ENCODE data around the gene TRIM28. TPM values are rescaled to one million over a fixed set of nuclear protein-coding genes. Genes with fewer than 3 reads are reported as not detected.

The TRIM28 gene
- total RNA-seq, 1 experiment from 2014 or later = 1,221 TPM

- no peak for TF ChIP-seq ZNF512 (CRISPR knock-in tag; IDR thresholded peaks at IDR 0.05; ENCODE audit: borderline replicate concordance)
- no peak for TF ChIP-seq NFE2L1 (CRISPR knock-in tag; IDR thresholded peaks at IDR 0.05)
- TF ChIP-seq ATF3 (CRISPR knock-in tag; conservative IDR thresholded peaks at IDR 0.05) = no peak
- no peak for TF ChIP-seq FOXJ3 (CRISPR knock-in tag; IDR thresholded peaks at IDR 0.05; ENCODE audit: borderline replicate concordance)
- TF ChIP-seq, protein P1, sequence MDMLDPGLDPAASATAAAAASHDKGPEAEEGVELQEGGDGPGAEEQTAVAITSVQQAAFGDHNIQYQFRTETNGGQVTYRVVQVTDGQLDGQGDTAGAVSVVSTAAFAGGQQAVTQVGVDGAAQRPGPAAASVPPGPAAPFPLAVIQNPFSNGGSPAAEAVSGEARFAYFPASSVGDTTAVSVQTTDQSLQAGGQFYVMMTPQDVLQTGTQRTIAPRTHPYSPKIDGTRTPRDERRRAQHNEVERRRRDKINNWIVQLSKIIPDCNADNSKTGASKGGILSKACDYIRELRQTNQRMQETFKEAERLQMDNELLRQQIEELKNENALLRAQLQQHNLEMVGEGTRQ (CRISPR knock-in tag; IDR thresholded peaks at IDR 0.05) = no peak
- TF ChIP-seq ZNF263 (CRISPR knock-in tag; IDR thresholded peaks at IDR 0.05; ENCODE audit: low read depth) = no peak
- no peak for TF ChIP-seq GRHL2 (CRISPR knock-in tag; IDR thresholded peaks at IDR 0.05; ENCODE audit: insufficient replicate concordance, severe bottlenecking)
- TF ChIP-seq HMGA2 (CRISPR knock-in tag; IDR thresholded peaks at IDR 0.05) = no peak
Observed at GRCh38 chr19:58522709-58523108, 21.2 kb upstream of the TRIM28 start (continued).

DNA sequence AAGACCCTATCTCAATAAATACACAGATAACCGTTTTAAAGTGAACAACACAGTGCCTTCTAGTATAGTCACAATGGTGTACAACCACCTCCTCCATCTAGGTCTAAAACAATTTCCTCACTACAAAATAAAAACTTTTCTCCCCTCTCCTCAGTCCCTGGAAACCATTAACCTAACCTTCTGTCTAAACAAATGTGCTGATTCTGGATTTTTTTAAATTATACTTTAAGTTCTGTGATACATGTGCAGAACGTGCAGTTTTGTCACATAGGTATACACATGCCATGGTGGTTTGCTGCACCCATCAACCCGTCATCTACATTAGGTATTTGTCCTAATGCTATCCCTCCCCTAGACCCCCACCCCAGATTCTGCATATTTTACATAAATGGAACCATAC lies 14.5 kb upstream of the TRIM28 start:
- Mint-ChIP-seq H3K27ac (no peak overlapping the region), H3K4me1 (peaks cover 7% of the 10 kb centered on the region), H3K36me3 (no peaks in the 10 kb centered on the region), H3K9me3 (no peaks in the 10 kb centered on the region), H3K27me3 (ENCODE audit: low read depth) (peaks cover 62% of the 10 kb centered on the region), H3K4me3 (no peak overlapping the region)
- ChIA-PET POLR2A (interaction anchor here (0.9 kb wide), 1 partner anchor 9 kb away, joined by 4 read pairs; no protein-coding TSS in a partner anchor), CTCF (interaction anchor here (2.1 to 3.0 kb wide), 2 partner anchors 10 to 15 kb away, joined by 7 to 8 read pairs; partner anchors contain the start of gene ZBTB45)
- DNase-seq (ENCODE audit: low spot score) = no peak
- ATAC-seq = no peak
- no peak for TF ChIP-seq CBFB (CRISPR knock-in tag; IDR thresholded peaks at IDR 0.05; ENCODE audit: low read depth)
- TF ChIP-seq FOXK1 (CRISPR knock-in tag; IDR thresholded peaks at IDR 0.05) = no peak
- TF ChIP-seq, protein P2, sequence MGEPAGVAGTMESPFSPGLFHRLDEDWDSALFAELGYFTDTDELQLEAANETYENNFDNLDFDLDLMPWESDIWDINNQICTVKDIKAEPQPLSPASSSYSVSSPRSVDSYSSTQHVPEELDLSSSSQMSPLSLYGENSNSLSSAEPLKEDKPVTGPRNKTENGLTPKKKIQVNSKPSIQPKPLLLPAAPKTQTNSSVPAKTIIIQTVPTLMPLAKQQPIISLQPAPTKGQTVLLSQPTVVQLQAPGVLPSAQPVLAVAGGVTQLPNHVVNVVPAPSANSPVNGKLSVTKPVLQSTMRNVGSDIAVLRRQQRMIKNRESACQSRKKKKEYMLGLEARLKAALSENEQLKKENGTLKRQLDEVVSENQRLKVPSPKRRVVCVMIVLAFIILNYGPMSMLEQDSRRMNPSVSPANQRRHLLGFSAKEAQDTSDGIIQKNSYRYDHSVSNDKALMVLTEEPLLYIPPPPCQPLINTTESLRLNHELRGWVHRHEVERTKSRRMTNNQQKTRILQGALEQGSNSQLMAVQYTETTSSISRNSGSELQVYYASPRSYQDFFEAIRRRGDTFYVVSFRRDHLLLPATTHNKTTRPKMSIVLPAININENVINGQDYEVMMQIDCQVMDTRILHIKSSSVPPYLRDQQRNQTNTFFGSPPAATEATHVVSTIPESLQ (CRISPR knock-in tag; IDR thresholded peaks at IDR 0.05) = no peak
- no peak for TF ChIP-seq NFE2L1 (CRISPR knock-in tag; IDR thresholded peaks at IDR 0.05)
- no peak for TF ChIP-seq GRHL2 (CRISPR knock-in tag; IDR thresholded peaks at IDR 0.05; ENCODE audit: insufficient replicate concordance, severe bottlenecking)
- no peak for TF ChIP-seq JAZF1 (CRISPR knock-in tag; IDR thresholded peaks at IDR 0.05)
- no peak for TF ChIP-seq E2F1 (CRISPR knock-in tag; IDR thresholded peaks at IDR 0.05)

- no peak for TF ChIP-seq NR3C1 (CRISPR knock-in tag; conservative IDR thresholded peaks at IDR 0.05; ENCODE audit: low read depth)
- TF ChIP-seq GABPB1 (CRISPR knock-in tag; IDR thresholded peaks at IDR 0.05) = no peak
- TF ChIP-seq ERG (CRISPR knock-in tag; IDR thresholded peaks at IDR 0.05) = no peak
- no peak for TF ChIP-seq NFE2L1 (CRISPR knock-in tag; IDR thresholded peaks at IDR 0.05)
- no peak for TF ChIP-seq TP53 (CRISPR knock-in tag; IDR thresholded peaks at IDR 0.05)
- no peak for TF ChIP-seq IRF2 (CRISPR knock-in tag; IDR thresholded peaks at IDR 0.05; ENCODE audit: borderline replicate concordance, low read depth)
- no peak for TF ChIP-seq ZNF423 (CRISPR knock-in tag; IDR thresholded peaks at IDR 0.05)
- TF ChIP-seq MXD4 (CRISPR knock-in tag; IDR thresholded peaks at IDR 0.05; ENCODE audit: borderline replicate concordance) = no peak
- no peak for TF ChIP-seq ESRRA (CRISPR knock-in tag; IDR thresholded peaks at IDR 0.05; ENCODE audit: borderline replicate concordance)
- no peaks in the 10 kb centered on the region for H3K4me1 Mint-ChIP-seq
- ChIA-PET CTCF (interaction anchor here (1.3 to 1.5 kb wide), 2 partner anchors 11 to 50 kb away, joined by 5 to 9 read pairs; partner anchors contain the start of gene ZBTB45), POLR2A (no interaction called here)
- H3K4me3 Mint-ChIP-seq = no peak overlapping the region
- no peaks in the 10 kb centered on the region for H3K9me3 Mint-ChIP-seq
- no peak overlapping the region for H3K27ac Mint-ChIP-seq
- no peaks in the 10 kb centered on the region for H3K36me3 Mint-ChIP-seq
- no peak for ATAC-seq
- DNase-seq (ENCODE audit: low spot score) = no peak
- H3K27me3 Mint-ChIP-seq (ENCODE audit: low read depth) = peaks cover 65% of the 10 kb centered on the region
Observed at GRCh38 chr19:58531034-58531840, 12.6 kb upstream of the TRIM28 start.
